Measurements from ENCODE around the gene ELK1.

ELK1 gene

GRCh38 chrX:47651043-47651905, 911 bp upstream of the ELK1 start:
- peak overlapping the region; percentile 56 for H3K27ac ChIP-seq
- no peak for TF ChIP-seq CTCF (conservative IDR thresholded peaks at IDR 0.05)

GRCh38 chrX:47649781-47650163, 591 bp downstream of the ELK1 start:
- peak overlapping the region; percentile 69 for H3K27ac ChIP-seq
- no peak for TF ChIP-seq CTCF (conservative IDR thresholded peaks at IDR 0.05)

GRCh38 chrX:47649271-47649670, 1.1 kb downstream of the ELK1 start:
- no peak for TF ChIP-seq CTCF (conservative IDR thresholded peaks at IDR 0.05)
- peak overlapping the region; percentile 69; the same call in 1 of the 2 replicates for H3K27ac ChIP-seq

GRCh38 chrX:47648376-47648775, 2.0 kb downstream of the ELK1 start:
- no peak for TF ChIP-seq CTCF (conservative IDR thresholded peaks at IDR 0.05)
- no peak overlapping the region; the same call in 1 of the 2 replicates for H3K27ac ChIP-seq

- no peak for TF ChIP-seq CTCF (conservative IDR thresholded peaks at IDR 0.05)
- no peak overlapping the region for H3K27ac ChIP-seq
Measured at GRCh38 chrX:47646636-47647035, 3.7 kb downstream of the ELK1 start.

- no peak for TF ChIP-seq CTCF (conservative IDR thresholded peaks at IDR 0.05)
- H3K27ac ChIP-seq, result no peak overlapping the region
Measured at GRCh38 chrX:47645530-47645929, 4.8 kb downstream of the ELK1 start.

- H3K27ac ChIP-seq, result no peak overlapping the region
- TF ChIP-seq CTCF (conservative IDR thresholded peaks at IDR 0.05), result peak; percentile 61
Measured at GRCh38 chrX:47644557-47645091, 5.7 kb downstream of the ELK1 start.

Measured in VCaP (cell line).